Upper lobe of right lung (tissue), 1 donor: Measurements from ENCODE around the gene COPS7B. TPM values are rescaled to one million over a fixed set of nuclear protein-coding genes. Genes with fewer than 3 reads are reported as not detected.
"Not testable (repeated sequence)": the region's sequence is repeated elsewhere in the genome, so short reads cannot be mapped to it uniquely, and the experiment has no call there.

Source experiments
- ATAC-seq: fragments of 200-7000 bp; cut with Tn5 transposase; one replicate; pipeline ENCODE4 v1.9.1; 2020; ENCODE audit warnings: mild to moderate bottlenecking, moderate library complexity
- DNase-seq: peaks from one replicate; pipeline ENCODE4 v3.0.0-alpha.2; 2020
- H3K27ac ChIP-seq: fragments of 200-600 bp; one replicate; pipeline ENCODE4 v1.8.0; 2022
- H3K27me3 ChIP-seq: fragments of 200-600 bp; one replicate; pipeline ENCODE4 v1.8.0; 2022; ENCODE audit warnings: mild to moderate bottlenecking
- H3K36me3 ChIP-seq: fragments of 200-600 bp; one replicate; pipeline ENCODE4 v1.8.0; 2022
- H3K4me1 ChIP-seq: fragments of 200-600 bp; one replicate; pipeline ENCODE4 v1.8.0; 2022
- H3K4me3 ChIP-seq: fragments of 200-600 bp; one replicate; pipeline ENCODE4 v1.8.0; 2022; ENCODE audit warnings: mild to moderate bottlenecking
- H3K9me3 ChIP-seq: fragments of 200-600 bp; one replicate; pipeline ENCODE4 v1.8.0; 2022
- CTCF ChIP-seq: fragments of 200-600 bp; IDR thresholded peaks from one replicate; pipeline ENCODE4 v1.8.0; 2022; ENCODE audit warnings: antibody characterized with exemption
- intact Hi-C: fragments of 100-400 bp; cut with DNase I; formaldehyde crosslinking; loops from one replicate; pipeline ENCODE4 v1.11.0; 2022
- long read RNA-seq: library from polyadenylated mRNA; unstranded; transcript quantifications from one replicate; pipeline ENCODE4 v2.0.0, GENCODE V29; 2021
- total RNA-seq: library from RNA; stranded (reverse); fragmentation: NEBNext Ultra II Directional; extraction: Animal tissue kit (Norgen Biotek cat#: 25700); gene quantifications from one replicate; pipeline ENCODE4 v1.2.1, GENCODE V29; 2021
- donor health status: DM: no; HTN: yes; CAD: no; lungs with severe emphysema.

The COPS7B gene
- total RNA-seq = 34.8 TPM
- long read RNA-seq, transcript COPS7B-207 (7 exons, 1,103 nt) = minor isoform, 7 of 32 reads
- long read RNA-seq, transcript COPS7B-201 (7 exons, 2,544 nt) = major isoform, 15 of 32 reads
- long read RNA-seq, partial matches to known transcripts = 1 of 32 reads
- long read RNA-seq, other reads (novel, unspliced or antisense) = 8 of 32 reads

- intact Hi-C loops = no loop called here
- H3K4me1 ChIP-seq = peaks cover 37% of the 10 kb centered on the region
Observed at GRCh38 chr2:231786177-231786916, at the start of gene COPS7B. TSS of gene COPS7B (plus strand) at chr2:231786445. CDS start at chr2:231788571, 2,126 bp downstream.

GRCh38 chr2:231737761-231738160 lies 48.5 kb upstream of the COPS7B start:
- intact Hi-C loops = no loop called here
- H3K36me3 ChIP-seq = peaks cover 25% of the 10 kb centered on the region

More at GRCh38 chr2:231786177-231786916, at the start of gene COPS7B:
- ATAC-seq (peak; percentile 90), DNase-seq (peak; percentile 91)
- peaks cover 23% of the 10 kb centered on the region for H3K36me3 ChIP-seq
- H3K4me3 ChIP-seq = peak within 1 kb of the TSS; percentile 96
- H3K9me3 ChIP-seq = no peaks in the 10 kb centered on the region
- no peaks in the 10 kb centered on the region for H3K27me3 ChIP-seq
- peak within 1 kb of the TSS; percentile 69 for H3K27ac ChIP-seq
- TF ChIP-seq CTCF = peak; percentile 23

GRCh38 chr2:231743376-231744116 lies 42.7 kb upstream of the COPS7B start:
- no peak for TF ChIP-seq CTCF
- DNase-seq (no peak), ATAC-seq (no peak)
- no peak overlapping the region for H3K4me3 ChIP-seq
- no peaks in the 10 kb centered on the region for H3K9me3 ChIP-seq
- intact Hi-C loops = no loop called here
- H3K36me3 ChIP-seq = no peaks in the 10 kb centered on the region
- no peaks in the 10 kb centered on the region for H3K4me1 ChIP-seq
- H3K27me3 ChIP-seq = no peaks in the 10 kb centered on the region
- no peak overlapping the region for H3K27ac ChIP-seq

More at GRCh38 chr2:231737761-231738160, 48.5 kb upstream of the COPS7B start:
- no peaks in the 10 kb centered on the region for H3K4me1 ChIP-seq
- no peaks in the 10 kb centered on the region for H3K9me3 ChIP-seq
- no peak for ATAC-seq
- no peak for TF ChIP-seq CTCF
- no peak overlapping the region for H3K27ac ChIP-seq
- DNase-seq = no peak
- H3K27me3 ChIP-seq = no peaks in the 10 kb centered on the region
- H3K4me3 ChIP-seq = no peak overlapping the region

GRCh38 chr2:231745303-231746038 lies 40.8 kb upstream of the COPS7B start:
- intact Hi-C loops = no loop called here
- Histone ChIP-seq H3K9me3 (no peaks in the 10 kb centered on the region), H3K27me3 (no peaks in the 10 kb centered on the region), H3K27ac (no peak overlapping the region), H3K36me3 (no peaks in the 10 kb centered on the region), H3K4me3 (no peak overlapping the region), H3K4me1 (no peaks in the 10 kb centered on the region)
- DNase-seq (no peak), ATAC-seq (no peak)
- no peak for TF ChIP-seq CTCF

GRCh38 chr2:231748153-231748896 lies 37.9 kb upstream of the COPS7B start:
- H3K4me3 ChIP-seq, ATAC-seq, H3K9me3 ChIP-seq, H3K4me1 ChIP-seq, H3K27ac ChIP-seq, DNase-seq, intact Hi-C loops, H3K27me3 ChIP-seq, H3K36me3 ChIP-seq: not testable (repeated sequence)

- H3K4me3 ChIP-seq, H3K9me3 ChIP-seq, intact Hi-C loops, DNase-seq, H3K36me3 ChIP-seq, H3K4me1 ChIP-seq, H3K27ac ChIP-seq, ATAC-seq, H3K27me3 ChIP-seq: not testable (repeated sequence)
Observed at GRCh38 chr2:231749016-231749415, 37.2 kb upstream of the COPS7B start.
